ENCODE results near the gene ZNF91. TPM values are rescaled to one million over a fixed set of nuclear protein-coding genes. Genes with fewer than 3 reads are reported as not detected.
"Not testable (repeated sequence)": the region's sequence is repeated elsewhere in the genome, so short reads cannot be mapped to it uniquely, and the experiment has no call there.

ZNF91 gene
- total RNA-seq, 1 donor from 2014 or later = 81.0 TPM

GRCh38 chr19:23436944-23437343, 41.7 kb upstream of the ZNF91 start:
- Histone ChIP-seq H3K27ac (no peak overlapping the region), H3K4me1 (no peaks in the 10 kb centered on the region), H3K9me3 (no peaks in the 10 kb centered on the region), H3K27me3 (no peaks in the 10 kb centered on the region), H3K36me3 (no peaks in the 10 kb centered on the region), H3K4me3 (no peak overlapping the region)
- TF ChIP-seq POLR2A (IDR thresholded peaks at IDR 0.05) (no peak), CTCF (IDR thresholded peaks at IDR 0.05) (no peak), POLR2AphosphoS5 (IDR thresholded peaks at IDR 0.05; ENCODE audit: insufficient read depth in 1 of 2, low read depth in 1 of 2) (no peak)
- intact Hi-C loops (cut with DNase I) = no loop called here
- DNase-seq (ENCODE audit: extremely low spot score in 2 of 2) = no peak

DNA sequence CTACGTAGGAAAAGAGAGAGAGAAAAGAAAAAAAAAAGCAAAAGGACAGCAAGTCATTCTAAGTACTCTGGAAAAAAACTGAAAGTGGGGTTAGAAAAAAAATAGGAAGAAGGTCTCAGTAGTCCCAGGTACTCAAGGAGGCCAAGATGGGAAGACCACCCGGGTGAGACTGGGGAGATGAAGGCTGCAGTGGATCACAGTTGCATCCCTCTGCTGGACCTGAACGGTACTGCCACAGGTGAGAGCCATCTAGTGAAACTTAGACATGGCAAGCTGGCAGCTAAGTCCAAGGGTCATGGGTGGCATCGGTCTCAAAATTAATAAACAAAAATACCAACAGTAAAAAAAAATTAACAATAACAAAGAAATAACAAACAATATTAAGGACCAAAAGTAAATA, 41.0 kb upstream of the ZNF91 start:
- H3K27me3 ChIP-seq = no peaks in the 10 kb centered on the region
- intact Hi-C loops (cut with DNase I) = no loop called here
- no peaks in the 10 kb centered on the region for H3K9me3 ChIP-seq
- H3K36me3 ChIP-seq = no peaks in the 10 kb centered on the region
- TF ChIP-seq POLR2A (IDR thresholded peaks at IDR 0.05) (no peak), POLR2AphosphoS5 (IDR thresholded peaks at IDR 0.05; ENCODE audit: insufficient read depth in 1 of 2, low read depth in 1 of 2) (no peak), CTCF (IDR thresholded peaks at IDR 0.05) (no peak)
- H3K4me3 ChIP-seq = no peak overlapping the region
- H3K27ac ChIP-seq = no peak overlapping the region
- DNase-seq (ENCODE audit: extremely low spot score in 2 of 2) = no peak
- no peaks in the 10 kb centered on the region for H3K4me1 ChIP-seq

DNA sequence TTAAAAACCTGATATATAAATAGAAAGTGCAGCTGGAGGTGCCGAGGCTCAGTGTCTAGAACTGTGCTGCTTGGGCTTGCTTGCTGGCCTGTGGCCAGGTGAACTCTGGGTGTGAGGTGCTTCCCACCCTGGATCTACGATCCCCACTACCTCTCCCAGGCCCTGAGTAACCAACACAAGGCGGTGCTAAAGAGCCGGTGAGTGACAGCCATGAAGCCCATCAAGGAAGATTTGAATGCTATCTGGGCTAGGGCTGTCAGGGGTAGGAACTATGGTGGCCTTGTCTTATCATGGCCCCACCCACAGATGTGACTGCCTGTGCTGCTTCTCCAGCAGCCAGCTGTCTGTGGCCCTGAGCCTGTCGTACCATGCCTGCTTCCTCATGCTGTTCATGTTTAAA, 25.6 kb upstream of the ZNF91 start:
- Histone ChIP-seq H3K27me3 (no peaks in the 10 kb centered on the region), H3K36me3 (no peaks in the 10 kb centered on the region), H3K4me1 (peaks cover 5% of the 10 kb centered on the region), H3K4me3 (no peak overlapping the region), H3K27ac (no peak overlapping the region), H3K9me3 (no peaks in the 10 kb centered on the region)
- DNase-seq (ENCODE audit: extremely low spot score in 2 of 2) = no peak
- intact Hi-C loops (cut with DNase I) = no loop called here
- no peak for TF ChIP-seq CTCF (IDR thresholded peaks at IDR 0.05)
- no peak for TF ChIP-seq POLR2A (IDR thresholded peaks at IDR 0.05)
- TF ChIP-seq POLR2AphosphoS5 (IDR thresholded peaks at IDR 0.05; ENCODE audit: insufficient read depth in 1 of 2, low read depth in 1 of 2) = no peak

GRCh38 chr19:23419261-23419660, 24.0 kb upstream of the ZNF91 start:
- H3K4me1 ChIP-seq = peaks cover 14% of the 10 kb centered on the region
- H3K36me3 ChIP-seq; H3K4me3 ChIP-seq; DNase-seq (ENCODE audit: extremely low spot score in 2 of 2); H3K27me3 ChIP-seq; H3K27ac ChIP-seq; H3K9me3 ChIP-seq; intact Hi-C loops (cut with DNase I): not testable (repeated sequence)

DNA sequence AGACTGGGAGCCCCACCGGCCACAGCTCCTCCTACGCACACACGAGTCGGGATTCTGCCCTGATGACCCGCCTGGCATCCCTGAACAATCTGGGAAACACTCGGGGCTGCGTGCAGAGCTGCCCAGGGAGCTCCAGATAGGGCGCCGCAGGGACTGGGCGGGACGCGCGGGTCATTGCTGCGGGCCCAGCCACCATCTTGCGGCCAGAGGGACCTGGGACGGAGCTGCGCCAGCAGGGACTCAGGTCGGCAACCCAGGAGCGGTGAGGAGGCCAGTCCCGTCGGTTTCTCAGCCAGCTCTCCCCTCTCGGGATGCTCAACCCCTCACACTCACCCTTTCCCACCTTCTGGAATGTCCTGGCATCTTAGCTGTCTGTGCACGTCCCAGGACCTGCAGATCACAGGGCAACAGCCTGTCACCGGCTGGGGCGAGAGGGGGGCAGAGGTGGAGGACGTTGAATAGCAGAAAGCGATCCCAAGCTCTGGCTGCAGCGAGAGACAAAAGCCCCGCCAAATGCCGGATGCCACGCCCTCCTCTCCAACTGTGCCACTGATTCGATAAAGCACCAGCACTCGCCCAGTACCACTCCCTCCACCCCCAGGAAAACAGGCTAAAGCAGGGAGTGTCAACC, 20.4 kb upstream of the ZNF91 start:
- intact Hi-C loops (cut with DNase I) = no loop called here
- H3K9me3 ChIP-seq = no peaks in the 10 kb centered on the region
- TF ChIP-seq POLR2A (IDR thresholded peaks at IDR 0.05) (no peak), POLR2AphosphoS5 (IDR thresholded peaks at IDR 0.05; ENCODE audit: insufficient read depth in 1 of 2, low read depth in 1 of 2) (no peak), CTCF (IDR thresholded peaks at IDR 0.05) (no peak)
- H3K4me3 ChIP-seq = peak overlapping the region; percentile 34 to 44
- H3K27ac ChIP-seq = no peak overlapping the region
- H3K27me3 ChIP-seq = no peaks in the 10 kb centered on the region
- no peaks in the 10 kb centered on the region for H3K36me3 ChIP-seq
- no peak for DNase-seq (ENCODE audit: extremely low spot score in 2 of 2)
- H3K4me1 ChIP-seq = peaks cover 14% of the 10 kb centered on the region
